Muscle of arm (tissue), 12 donors: ENCODE data around the gene LDB3. TPM values are rescaled to one million over a fixed set of nuclear protein-coding genes. Genes with fewer than 3 reads are reported as not detected.

Source experiments
- DNase-seq: peaks from one replicate; pipeline ENCODE4 v3.0.0-alpha.2; 2013
- polyA plus RNA-seq, 12 donors: library from polyadenylated mRNA; unstranded; fragments of 120-200 nt; gene quantifications; one replicate each; pipeline ENCODE4 v1.2.1, GENCODE V29; 2013; ENCODE audit not compliant: insufficient read length in 12 of 12

LDB3 gene
- polyA plus RNA-seq, 12 donors, result 367 to 6,548 (median 850) TPM

- DNase-seq, result no peak
Observed at GRCh38 chr10:86703176-86703575, 34.9 kb downstream of the LDB3 start.

- DNase-seq, result no peak
Observed at GRCh38 chr10:86705139-86705538, 36.8 kb downstream of the LDB3 start.

DNA sequence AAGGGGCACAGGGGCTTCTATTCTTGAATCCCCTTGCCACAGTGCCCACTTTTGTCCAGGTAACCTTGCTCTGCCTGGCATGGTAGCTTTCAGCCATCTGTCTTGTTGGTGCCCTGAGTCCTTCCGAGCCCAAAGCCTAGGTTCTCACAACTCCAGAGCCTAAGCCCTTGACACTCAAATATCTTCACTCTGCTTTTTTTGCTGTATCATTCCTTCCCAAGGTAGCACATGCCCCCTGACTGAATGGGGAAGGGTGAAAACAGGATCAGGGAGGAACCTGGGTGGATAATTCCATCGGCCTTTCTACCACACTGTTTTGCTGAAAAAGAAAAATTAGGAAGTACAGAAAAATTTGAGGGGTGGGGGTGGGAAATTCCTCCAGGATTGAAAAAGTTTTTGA lies 37.6 kb downstream of the LDB3 start:
- DNase-seq, result no peak

- no peak for DNase-seq
Observed at GRCh38 chr10:86706401-86706841, 38.1 kb downstream of the LDB3 start.

GRCh38 chr10:86706977-86707376 lies 38.7 kb downstream of the LDB3 start:
- DNase-seq, result no peak

DNA sequence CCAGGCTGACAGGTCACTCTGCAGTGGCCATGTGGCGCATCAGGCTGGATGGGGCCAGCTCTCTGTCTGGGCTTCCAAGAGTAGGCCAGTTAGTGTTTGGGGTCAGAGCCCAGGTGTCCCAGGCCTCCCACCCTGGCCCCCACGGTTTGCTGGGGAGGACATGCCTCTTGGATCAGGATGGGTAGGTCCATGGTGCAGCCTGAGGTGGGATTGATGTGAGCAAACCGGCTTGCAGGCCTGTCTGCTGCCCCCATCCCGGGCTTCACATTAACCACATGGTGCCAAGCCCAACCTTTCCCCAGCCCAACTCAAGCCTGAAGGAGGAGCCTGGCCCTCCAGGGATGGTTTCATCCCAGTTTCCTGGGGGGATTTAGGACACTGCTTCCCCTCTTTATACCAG lies 39.2 kb downstream of the LDB3 start:
- DNase-seq, result no peak

GRCh38 chr10:86708068-86708782 lies 39.9 kb downstream of the LDB3 start:
- no peak for DNase-seq

DNA sequence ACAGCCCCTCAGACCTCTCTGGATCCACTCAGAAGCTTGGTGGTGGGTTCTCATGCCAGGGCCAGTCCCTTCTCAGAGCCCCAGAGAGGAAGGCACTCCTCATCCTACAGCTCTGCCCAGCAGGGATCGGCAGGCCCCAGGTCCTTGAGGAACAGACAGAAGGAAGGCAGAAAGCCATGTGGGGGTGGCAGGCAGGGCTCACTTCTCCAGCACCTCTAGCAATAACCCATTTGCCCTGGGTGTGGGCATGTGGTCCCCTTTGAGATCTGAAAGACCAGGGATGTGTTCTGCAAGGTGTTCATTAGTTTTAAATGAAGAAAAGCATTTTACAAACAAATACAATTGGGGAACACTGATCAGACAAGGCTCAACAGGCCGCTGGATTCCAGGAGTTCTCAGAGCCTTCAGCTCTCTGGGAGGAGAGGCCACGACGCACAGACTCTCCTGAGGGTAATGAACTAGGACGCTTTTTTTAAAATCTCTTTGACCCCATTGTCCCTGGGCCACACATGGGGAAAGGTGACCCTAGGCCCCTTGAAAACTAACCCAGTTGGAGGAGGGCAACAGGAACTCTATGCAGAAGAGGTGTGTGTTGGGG lies 40.6 kb downstream of the LDB3 start:
- no peak for DNase-seq

GRCh38 chr10:86709396-86710185 lies 41.3 kb downstream of the LDB3 start:
- no peak for DNase-seq

DNA sequence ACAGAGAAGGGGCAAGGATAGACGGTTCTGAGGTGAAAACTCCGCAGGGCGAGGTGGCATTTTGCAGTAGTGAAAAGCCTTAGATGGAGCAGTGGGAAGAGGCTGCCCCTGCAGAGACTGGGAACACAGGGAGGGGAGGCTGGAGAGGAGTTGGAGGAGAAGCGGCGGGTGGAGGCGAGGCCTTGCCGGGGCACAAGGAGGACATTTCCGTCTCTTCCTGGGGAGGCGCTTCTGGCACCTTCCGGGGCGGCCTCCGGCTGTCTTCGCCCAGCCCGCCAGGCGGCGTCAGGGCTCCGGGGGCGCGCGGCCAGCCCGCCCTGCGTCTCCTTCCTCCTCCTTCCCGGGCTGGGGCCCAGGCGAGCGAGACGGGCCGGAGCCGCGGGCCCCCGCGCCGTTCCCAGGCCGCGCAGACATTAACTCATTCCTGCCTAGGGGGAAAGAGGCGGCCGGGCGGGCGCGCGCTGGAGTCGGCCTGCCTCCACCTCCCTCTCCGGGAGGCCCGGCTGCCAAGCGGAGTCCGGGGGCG lies 42.7 kb downstream of the LDB3 start:
- DNase-seq, result peak; percentile 94

DNA sequence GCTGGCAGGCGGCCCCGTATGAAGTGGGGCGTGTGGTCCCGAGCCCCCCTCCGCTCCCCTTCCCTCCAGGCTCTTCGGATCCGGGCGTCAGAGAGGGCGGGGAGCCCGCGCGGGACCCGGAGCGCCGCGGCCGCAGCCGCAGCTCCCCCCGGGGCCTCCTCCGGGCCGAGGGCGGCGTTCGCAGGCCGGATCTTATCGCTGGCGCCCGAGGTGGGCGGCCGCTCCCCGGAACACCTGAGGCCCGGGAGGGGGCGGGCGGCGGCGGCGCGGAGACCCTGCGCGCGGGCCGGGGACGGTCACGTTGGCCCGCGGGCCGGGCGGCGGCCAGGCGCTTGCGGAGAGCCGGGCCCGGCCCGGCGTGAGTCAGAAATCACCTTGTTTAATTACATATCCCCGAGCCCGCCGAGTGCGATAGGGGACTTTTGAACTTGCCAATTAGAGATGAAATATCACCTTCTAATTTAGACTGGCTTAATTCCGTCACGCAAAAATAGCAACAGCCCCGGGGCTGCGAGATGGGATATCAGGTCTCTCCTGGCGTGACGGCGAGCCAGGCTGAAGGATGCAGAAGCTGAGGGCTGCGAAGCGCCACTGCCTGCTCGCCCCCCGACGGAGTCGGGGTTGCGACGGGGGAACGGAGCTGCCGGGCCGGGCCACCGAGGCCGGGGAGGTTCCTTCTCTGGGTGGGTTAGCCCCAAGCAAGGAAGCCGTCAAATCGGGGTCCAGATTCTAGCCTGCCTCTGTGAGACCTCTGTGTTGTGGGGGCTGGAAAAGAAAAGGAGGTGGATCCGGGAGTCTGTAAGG lies 43.4 kb downstream of the LDB3 start:
- DNase-seq, result peak; percentile 67

DNA sequence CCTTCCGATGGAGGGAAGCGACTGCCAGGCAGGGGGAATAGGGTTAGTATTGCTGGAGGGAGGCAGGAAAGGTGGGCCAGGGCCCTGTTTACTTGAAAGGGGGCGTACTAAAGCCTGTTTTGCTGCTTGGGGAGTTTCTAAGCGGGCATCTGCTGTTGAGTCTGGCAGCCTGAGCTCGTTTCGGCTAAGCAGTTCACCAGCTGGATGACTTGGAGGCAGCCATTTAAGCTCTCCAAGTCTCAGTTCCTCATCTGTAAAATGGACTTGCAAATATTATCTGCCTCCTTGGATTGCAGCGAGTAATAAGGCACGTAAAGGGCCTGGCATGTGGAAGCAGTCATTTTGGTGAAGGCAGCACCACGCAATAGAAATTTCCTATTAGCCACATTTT lies 44.0 kb downstream of the LDB3 start:
- DNase-seq, result no peak

- no peak for DNase-seq
Observed at GRCh38 chr10:86715156-86715795, 47.0 kb downstream of the LDB3 start.

- no peak for DNase-seq
Observed at GRCh38 chr10:86715836-86716235, 47.5 kb downstream of the LDB3 start.

DNA sequence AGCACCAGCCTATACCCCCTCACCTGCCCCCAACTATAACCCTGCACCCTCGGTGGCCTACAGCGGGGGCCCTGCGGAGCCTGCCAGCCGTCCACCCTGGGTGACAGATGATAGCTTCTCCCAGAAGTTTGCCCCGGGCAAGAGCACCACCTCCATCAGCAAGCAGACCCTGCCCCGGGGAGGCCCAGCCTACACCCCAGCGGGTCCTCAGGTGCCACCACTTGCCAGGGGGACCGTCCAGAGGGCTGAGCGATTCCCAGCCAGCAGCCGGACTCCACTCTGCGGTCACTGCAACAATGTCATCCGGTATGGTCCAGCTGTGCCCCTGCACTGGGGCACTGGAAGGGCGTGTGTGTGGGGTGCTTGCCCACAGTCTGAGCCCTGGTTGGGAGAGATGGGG lies 48.2 kb downstream of the LDB3 start:
- no peak for DNase-seq

- no peak for DNase-seq
Observed at GRCh38 chr10:86718556-86718955, 50.2 kb downstream of the LDB3 start.

GRCh38 chr10:86721232-86721631 lies 52.9 kb downstream of the LDB3 start:
- no peak for DNase-seq

DNA sequence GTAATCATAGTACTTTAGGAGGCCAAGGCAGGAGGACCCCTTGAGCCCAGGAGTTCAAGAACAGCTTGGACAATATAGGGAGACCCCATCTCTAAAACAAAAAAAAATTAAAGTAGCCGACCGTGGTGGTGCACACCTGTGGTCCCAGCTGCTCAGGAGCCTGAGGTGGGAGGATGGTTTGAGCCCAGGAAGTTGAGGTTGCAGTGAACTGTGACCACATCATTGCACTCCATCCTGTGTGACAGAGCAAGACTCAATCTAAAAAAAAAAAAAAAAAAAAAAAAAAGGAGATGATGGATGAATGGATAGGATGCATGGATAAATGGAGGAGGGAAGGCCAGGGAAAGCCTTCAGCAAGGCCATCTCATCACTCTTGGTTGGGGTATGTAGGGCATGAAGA lies 54.7 kb downstream of the LDB3 start:
- no peak for DNase-seq

DNA sequence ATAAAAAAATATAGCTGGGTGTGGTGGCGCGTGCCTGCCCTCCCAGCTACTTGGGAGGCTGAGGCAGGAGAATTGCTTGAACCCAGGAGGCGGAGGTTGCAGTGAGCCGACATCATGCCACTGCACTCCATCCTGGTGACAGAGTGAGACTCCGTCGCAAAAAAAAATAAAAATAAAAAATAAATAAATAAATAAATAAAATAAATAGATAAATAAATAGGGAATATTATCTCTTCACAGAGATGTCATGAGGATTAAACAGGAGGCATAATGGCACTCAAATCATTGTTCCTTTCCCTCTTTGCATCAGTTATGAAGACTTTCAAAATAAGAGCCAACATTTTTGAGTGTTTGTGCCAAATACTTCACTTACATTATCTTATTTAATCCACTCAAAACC lies 56.1 kb downstream of the LDB3 start:
- no peak for DNase-seq

- no peak for DNase-seq
Observed at GRCh38 chr10:86725980-86726676, 57.8 kb downstream of the LDB3 start.

DNA sequence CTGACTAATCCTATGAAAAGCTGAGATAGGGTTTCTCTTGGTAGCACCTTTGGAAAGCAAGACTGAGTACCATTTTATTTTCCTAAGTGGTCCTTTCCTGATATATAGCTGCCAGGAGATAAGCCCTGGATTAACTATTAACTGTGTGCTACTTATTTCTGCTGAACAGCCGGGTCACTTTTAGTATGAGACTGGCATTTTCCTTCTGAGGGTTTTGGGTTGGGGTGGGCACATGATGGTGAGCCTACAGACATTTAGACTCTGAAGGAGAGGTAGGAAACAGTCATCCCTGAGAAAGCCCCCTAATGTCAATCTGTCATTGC lies 58.3 kb downstream of the LDB3 start:
- DNase-seq, result no peak
